ENCODE data around the gene NPAS3.

Gene NPAS3

DNA sequence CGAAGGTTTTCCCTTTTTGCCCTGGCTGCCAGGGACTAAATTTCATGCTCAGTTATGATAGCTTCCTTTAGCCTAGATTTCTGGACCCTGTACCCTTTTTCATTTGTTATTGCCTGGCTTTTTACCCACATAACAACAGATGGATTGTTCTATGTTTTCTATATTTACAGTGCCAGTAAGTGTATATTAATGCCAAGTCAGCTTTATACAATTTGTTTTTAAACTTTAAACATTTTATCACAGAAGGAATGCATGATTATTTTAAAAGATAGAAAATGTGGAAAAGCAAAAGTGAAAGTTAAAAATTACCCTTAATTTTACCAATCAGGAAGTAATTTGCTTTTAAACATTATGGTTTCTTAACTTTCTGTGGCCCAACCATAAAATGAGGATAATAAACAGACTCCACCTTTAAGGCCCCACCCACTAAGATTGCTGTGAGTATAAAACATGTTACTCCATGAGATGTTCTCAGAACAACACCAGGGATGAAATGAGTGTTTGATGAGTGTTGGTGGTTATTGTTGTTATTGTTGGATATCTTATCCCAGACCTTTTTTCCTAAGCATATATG is 515.4 kb downstream of the NPAS3 start:
- DNase-seq = no peak

DNA sequence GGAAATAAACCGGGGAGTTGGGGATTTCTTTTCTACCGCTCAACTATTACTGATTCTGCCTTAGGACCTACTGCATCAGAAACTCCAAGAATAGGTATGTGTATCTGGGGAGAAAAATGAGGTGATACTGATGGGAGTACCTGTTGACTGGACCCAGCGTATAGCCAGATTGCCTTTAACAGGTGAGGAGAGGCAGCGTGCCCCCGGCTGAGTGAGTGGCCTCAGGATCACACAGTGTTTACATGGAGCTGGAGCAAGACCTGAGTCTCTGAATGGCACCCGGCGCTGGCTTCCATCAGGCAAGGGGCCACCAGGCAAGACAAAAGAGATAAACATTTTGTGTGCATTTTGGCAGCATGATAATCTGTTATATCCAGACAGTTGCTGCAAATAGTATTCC is 516.0 kb downstream of the NPAS3 start:
- no peak for DNase-seq

DNA sequence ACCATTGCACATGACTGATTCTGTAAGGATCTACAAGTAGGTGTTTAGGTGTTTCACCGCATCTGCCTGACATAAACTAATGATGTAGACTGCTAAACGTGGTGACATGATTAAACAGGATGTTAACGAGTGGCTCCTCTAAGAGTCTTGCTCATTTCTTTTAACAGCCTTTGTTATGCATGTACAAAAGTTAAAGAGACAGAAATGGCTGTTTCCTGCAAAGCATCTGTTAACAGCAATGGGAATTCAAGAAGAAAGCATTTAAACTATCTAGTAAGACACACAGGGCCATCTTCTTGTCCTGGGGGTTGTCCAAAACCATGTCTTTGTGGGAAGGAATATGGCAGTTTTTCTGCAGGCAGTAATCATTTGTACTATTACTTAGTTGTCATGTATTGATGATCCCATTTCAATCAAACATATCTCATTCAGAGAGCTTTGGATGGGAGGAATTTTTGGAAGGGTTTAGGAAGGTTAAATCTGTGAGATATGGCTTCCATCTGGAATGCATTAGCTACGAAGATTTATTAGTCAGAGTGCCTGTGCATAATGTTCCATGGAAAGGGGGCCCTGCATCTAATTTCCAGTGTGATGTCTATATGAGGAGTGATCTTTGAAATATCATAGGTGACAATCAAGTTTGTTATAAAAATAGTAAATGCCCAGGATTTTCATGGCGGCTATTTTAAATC is 517.1 kb downstream of the NPAS3 start:
- DNase-seq = no peak

DNA sequence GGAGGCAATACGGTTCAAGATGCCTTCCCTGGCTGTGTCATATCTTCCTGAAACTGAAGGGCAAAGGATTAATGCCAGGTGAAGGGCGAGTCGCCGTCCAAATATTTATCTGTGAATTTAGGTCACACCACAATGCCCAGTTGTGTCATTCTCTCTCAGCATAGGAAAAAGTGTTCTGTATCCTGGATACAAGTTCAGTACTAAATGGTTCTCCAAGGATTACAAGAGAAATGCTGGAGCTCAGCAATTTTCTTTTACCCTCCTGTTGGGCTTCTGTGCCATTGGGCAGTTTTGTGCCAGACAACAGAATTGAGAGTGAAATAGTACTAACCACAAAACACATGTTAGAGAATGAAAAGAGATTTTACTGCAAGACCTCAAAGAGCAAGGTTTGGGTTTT is 518.3 kb downstream of the NPAS3 start:
- no peak for DNase-seq

DNA sequence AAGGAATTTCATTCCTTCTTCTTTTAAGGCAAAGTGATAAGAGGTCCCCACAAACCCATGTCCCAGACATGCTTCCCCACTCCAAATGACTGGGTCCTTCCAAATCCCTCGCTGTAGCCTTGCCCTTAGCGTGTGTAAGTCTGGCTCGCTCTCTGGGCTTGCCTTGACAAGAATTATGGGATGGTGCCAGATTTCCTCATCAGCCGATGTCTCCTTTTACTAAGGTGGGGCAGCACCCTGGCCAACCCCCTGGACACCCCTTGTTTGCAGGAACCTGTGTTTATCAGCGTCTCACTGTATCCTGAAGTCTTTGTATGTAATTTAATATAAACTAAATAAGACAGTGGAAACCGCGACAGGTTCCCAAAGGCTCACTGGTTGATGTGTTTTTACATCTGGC is 518.9 kb downstream of the NPAS3 start:
- DNase-seq = no peak

DNA sequence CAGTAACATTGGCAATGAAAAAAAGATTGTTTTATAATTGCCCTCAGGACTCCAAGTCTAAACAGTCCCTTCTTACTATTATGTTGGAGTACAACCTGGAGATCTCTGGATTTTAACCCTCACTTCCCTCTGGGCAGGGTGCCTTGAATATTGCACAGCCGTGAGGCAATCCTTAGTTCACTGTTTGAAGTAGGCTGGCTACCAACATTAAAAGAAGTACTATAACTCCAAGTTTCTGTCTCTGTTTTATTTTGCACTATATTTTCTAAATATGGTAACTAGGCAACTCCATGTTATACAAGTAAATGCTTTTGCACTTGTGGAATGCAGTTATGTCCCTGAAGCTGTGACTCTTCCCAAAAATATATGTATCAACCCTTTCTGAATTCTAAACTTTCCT is 521.5 kb downstream of the NPAS3 start:
- DNase-seq = no peak

DNA sequence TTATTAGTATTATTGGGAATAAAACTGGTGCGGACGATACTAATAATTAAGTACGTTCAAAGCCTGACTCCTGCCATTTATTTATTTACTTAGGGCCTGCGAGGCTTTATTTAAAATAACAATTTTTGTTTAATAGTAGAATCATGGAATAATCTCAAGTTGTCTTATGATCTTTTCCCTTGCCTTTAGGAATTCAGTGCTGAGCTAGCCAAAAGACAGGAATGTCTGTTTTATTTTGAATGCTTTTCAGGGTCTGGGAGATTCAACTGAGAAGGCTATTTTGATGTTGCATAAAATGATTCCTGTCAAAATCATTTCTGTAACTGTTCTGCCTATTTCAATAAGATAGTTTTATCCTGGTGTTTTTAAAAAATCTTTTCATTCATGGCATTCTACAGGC is 522.4 kb downstream of the NPAS3 start:
- DNase-seq = no peak

DNA sequence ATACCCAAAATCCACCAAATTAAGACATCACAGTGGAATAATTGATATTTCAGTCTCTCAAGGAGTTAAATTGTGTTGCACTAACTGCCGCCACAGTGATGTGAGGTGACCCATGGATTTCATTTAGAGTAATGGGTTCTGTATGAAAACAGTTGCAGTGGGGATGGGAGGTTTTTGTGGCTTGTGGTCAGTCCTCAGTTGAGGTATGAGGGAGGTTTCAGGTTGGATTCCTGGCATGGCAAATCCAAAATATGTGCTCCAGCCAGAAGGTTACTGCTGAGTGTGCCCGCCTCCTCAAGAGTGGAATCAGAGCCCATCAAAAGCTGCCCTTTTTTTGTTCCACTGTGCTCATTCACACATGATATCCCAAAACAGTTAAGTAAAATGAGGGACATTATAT is 525.1 kb downstream of the NPAS3 start:
- no peak for DNase-seq

DNA sequence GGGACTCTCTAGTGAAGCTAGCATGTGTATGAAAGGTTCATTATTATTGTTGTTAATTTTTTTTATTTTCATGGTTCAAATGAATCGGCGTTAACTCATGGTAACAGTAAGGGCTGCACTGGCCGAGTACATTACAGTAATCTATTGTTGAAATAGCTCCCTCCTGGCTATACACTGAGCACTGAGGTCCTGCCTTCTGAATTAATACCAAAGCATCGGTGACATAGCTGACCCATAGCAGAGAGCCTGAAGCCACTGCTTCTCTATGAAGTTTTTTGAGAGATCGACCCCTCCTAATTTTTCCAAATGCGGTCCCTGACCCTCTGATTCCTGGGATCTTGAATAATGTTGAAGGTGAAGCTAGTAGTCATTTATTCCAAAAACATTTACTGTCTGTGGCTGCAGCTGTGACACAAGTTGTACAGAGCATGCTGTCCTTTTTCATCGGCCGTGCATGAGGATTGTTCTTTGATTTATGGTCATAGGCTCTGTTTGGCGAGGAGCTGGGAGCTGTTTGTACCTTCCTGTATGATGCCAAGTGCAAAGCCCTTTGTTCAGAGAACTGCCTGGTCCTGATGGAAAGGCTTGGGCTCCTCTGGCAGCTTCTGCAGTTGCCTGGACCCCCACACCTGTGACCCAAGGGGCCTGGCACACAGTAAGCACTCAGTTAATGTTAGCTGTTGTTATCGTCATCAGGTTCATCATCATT is 525.7 kb downstream of the NPAS3 start:
- DNase-seq = no peak

DNA sequence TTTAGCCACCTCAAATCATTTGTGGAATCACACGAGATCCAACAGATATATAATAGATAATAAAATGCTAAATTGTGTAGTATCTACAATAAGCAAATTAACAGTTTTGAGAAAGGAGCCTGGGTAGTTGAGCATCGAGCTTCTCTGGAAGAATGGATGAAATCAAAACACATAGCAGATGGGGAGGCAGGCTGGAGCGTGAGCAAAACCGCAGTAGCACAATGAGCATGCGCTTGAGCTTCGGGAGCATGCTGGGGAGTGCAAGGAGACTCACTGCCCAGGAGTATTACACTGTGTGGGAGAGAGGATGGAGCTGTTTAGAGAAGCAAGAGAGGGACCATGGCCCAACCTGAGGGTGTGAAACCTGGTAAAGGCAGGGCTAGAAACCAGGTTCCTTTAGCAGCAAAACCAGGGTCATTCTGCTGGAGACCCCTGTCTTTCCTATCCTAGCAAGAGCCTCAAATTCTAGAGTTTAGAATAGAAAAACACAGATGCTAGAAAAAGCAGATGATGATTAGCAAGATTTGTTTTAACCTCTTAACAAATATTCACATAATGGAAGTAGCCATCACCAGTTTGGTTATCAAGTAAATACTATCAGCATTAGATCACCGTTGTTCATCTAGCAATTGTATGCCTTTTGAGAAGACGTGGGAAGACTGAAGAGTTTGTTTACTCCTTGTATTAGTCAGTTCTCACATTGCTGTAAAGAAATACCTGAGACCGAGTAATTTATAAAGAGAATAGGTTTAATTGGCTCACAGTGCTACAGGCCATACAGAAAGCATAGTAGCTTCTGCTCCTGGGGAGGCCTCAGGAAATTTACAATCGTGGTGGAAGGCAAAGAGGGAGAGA is 527.4 kb downstream of the NPAS3 start:
- DNase-seq = no peak

DNA sequence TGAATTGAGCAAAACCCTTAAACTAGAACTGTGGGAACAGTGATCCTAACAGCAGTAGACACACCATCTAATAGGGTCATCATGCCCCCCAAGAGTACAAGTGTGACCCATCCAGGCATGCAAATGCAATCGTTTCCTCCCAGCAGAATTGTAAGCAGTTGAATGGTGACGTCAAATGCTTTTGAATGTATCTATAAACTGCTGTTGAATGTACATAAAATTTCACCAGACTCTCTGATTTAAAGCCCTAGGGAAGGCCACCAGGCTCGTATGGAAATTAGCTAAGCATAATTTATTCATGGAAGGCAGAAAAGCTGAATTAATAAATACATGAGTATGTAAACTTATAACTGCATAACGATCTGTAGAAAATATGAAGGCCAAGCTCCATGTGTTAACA is 529.3 kb downstream of the NPAS3 start:
- DNase-seq = no peak

DNA sequence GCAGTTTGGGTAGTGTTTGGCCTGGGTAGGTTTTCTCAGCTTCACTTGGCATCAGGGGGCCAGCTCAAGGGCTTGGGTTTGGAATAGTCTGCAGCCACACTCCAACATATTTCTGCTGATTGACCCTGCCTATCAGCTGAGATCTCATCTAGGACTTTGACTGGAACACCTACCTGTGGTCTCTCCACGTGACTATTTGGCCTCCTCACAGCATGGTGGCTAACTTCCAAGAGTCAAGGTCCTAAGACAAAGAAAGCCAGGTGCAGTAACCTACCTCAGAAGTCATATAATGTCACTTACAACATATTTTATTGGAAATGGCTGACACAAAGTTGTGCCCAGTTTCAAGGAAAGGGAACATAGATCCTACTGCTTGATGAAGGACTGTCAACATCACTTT is 531.2 kb downstream of the NPAS3 start:
- DNase-seq = no peak

DNA sequence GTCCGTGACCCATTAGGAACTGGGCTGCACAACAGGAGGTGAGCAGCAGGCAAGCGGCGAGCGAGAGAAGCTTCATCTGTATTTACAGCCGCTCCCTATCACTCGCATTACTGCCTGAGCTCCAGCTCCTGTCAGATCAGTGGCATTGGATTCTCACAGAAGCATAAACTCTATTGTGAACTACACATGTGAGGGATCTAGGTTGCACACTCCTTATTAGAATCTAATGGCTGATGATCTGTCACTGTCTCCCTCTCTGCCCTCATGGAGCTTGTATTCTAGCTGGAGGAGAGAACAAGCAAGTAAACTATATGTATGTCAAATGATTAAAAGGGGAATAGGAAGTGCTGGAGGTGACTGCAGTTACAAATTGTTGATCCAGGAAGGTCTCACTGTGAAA is 533.1 kb downstream of the NPAS3 start:
- no peak for DNase-seq

DNA sequence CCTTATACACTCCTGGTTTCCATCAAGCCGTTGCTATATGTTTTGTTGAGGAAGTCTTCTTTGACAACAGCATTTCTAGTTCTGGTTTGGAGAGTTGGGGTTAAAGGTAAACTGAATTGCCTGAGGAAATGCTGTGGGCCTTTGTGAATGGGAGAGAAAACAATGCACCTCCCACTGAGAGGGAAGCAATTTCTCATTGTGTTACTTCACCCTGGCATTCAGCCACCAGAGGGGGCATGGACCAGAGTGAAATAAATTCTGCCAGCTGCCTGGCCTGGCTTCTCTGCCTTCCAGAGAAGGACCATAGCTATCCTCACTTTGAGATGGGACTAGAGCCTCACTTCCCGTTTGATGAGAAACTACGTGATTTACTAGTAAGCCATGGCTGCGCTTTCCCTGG is 536.9 kb downstream of the NPAS3 start:
- DNase-seq = peak; percentile 54

DNA sequence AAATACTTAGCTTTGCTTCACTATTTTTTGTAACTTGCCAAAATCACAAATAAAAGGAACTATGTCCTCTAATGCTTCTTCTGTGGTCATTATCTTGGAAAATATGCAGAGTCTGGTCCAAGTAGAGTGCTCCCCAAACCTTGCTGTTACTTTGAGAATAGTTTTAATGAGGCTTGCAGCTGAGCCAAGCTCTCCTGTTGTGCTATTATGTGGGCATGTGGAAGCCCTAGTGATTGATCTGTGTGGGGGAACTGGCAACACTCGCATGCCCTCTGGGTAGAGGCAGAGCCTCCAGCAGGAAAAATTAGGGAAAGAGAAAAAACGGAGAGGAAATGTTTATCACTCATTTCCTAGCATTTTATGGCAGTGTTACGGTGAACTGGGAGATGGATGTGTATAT is 539.1 kb downstream of the NPAS3 start:
- DNase-seq = no peak

DNA sequence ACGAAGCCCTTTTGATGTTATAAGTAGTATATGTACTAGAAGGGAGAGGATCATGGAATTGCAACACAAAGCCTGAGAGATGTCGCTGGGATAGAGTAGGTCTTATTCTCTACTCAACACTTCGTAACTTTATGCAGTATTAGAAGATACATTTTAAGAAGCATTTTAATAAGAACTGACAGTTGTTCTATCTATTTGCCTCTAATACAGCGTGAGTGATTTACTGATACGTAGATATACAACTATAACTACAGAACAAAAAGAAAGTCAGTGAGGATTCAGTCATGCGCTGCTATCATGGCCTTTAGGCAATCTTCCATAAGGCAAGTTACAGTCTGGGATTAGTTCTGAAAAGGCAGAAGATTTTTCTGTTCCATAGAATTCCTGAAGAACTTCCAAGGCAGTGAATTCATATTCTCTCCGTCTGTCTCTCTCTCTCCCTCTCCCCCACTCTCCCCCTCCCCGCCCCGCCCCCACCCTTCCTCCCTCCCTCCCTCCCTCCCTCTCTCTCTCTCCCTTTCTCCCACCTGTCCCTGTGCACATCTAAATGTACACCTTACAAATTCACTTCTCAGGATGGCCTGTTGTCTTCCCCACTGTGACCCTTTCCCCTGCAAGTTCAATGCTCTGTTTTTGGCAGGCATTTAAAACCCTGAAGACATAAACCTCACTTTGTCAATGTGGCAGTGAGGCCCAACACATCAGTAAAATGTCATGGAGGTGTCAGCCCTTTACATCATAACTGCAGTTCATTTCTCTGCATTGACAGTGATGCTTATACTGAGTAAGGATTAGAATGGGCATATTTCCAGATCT is 541.6 kb downstream of the NPAS3 start:
- no peak for DNase-seq

DNA sequence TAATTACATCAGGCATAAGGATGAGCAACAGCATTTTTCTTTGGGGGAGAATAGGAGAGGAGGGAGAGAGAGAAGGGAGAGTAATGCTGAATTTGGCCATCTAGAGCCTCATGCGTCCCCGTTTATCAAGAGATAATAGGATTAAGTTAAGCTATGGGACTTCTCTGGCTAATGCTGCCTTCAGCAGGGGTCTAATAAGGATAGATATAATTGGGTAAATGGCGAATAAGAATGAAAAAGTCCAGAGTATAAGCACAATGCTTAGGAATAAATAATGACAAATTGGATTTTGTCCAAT is 542.2 kb downstream of the NPAS3 start:
- no peak for DNase-seq

DNA sequence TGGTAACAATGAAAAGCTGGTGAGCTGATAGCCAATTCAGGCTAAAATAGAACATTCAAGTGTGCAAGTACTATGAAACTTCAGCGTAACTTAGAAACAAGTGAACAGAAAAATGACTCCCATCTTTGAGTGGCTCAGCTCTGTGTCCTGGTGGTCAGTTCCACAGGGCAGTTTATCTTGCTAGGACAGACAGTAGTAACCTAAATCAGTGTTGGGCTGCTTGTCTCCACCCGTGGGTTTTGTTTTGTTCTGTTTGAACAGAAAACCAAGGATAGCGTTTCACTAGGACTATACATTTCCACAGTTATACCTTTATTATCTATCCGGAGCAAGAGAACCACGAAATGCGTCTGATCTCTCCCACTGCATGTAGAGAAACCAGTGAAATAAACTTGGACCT is 544.4 kb downstream of the NPAS3 start:
- DNase-seq = no peak

DNA sequence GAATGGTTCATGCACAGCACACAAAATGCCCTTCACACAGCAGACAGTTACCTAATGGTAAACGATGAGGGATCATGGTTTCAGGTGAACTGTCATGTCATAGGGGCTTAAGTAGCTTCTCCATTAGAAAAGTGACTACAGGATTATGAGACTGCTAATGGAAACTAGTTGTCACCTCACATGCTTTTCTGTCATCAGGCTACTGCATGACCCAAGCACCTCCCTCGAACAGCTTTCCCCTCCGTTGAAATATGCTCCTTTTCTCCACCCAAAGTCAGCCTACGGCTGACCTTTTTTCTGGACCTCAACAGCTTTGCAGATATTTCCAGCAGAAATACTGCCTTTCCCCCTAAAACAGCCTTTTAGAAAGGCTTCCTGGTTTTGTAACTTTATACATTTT is 544.9 kb downstream of the NPAS3 start:
- no peak for DNase-seq

DNA sequence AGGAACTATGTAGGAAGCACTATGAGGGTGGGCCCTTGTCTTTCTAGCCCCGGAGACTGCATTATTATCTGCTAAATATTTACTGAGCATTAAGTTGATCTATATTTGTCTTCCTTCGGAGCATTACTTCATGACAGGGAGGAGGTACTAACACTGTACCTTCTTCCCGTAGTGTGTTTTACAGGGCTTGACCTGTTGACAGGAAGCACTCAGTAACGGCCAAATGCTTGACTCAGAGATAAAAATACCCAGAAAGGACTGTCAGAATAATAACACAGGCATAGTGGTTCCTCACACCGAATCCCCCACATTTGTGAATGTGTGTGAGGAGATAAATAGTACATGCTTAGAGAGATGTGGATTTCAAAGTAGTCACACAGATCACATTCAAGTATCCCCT is 545.6 kb downstream of the NPAS3 start:
- DNase-seq = no peak

DNA sequence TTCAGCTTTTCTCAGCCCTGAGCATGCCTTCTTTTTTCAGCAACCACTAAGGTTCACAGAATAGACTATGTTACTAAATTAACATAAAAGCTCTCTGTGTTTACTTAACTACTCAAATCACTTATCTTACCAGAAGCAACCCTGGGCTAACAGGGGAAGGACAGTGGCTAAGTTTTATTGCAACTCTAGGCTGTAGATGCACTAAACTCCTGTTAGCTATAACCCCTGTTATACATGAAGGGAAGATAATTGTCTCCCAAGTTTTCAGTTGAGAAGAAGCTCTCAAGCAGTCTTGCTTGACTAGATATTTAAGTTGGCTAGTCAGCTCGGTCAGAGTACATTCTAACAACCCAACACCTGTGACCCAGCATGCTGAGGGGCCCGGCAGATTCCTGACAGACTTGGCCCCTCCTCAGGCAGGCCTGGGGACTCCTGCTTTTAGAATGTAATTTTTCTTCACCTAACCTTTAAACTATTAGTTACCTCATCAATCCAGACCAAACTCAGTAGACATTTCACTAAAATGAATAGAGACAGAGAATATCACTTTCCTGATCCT is 547.7 kb downstream of the NPAS3 start:
- DNase-seq = no peak

DNA sequence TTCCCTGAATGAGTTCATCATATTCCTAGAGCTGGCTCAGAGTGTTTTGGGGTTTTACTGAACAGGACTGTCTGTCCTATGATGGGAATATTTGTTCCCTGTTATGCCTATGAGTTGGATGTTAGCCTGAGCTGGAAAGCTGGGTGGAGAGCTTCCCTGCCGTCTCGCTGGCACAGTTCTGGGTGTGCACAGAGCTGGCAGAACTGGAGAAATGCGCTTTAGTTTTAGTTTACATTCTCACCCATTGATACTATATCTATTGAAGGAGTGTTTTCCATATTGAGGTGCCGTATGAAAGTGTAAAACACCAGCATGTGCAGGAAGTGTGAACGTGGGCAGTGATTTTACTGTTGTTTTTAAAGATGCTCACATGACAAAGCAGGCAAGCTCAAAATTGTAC is 549.9 kb downstream of the NPAS3 start:
- no peak for DNase-seq

DNA sequence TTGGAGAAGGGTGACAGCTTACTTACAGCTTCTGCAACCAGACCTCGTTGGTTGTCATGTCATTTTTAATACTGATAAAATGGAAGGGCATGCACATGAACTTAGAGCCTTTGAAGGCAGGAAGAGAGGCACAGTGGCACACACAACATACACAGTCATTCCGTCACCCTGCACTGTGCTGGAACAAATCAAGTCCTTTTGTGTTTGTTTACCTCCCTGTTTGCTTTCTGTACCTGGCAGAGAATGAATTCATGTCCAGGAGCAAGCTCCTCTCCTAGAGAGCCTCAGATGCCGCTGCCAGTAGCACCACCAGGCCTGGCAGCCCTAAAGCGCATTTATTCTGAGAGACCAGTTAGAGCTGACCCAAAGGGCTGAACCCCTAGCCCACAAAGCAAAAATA is 551.9 kb downstream of the NPAS3 start:
- DNase-seq = no peak

Measured in activated CD8-positive, alpha-beta memory T cell treated with anti-CD3 and anti-CD28 coated beads for 24 hours (primary cell).